GM23338 (cell line): Measurements from ENCODE around the gene SCAMP5. TPM values are rescaled to one million over a fixed set of nuclear protein-coding genes. Genes with fewer than 3 reads are reported as not detected.

Experiments used
- ATAC-seq: fragments of 200-7000 bp; cut with Tn5 transposase; 3 replicates; pipeline ENCODE4 v1.9.1; 2020
- DNase-seq: peaks from one replicate; pipeline ENCODE4 v3.0.0-alpha.2; 2015; ENCODE audit warnings: low spot score
- H2AFZ ChIP-seq: fragments of 200-600 bp; sonication (generic); 2 replicates; pipeline ENCODE4 v1.8.0; 2016; ENCODE audit warnings: antibody characterized with exemption, mild to moderate bottlenecking, moderate library complexity
- H3F3A ChIP-seq: fragments of 200-600 bp; sonication (generic); replicated peaks from 2 replicates; pipeline ENCODE4 v1.8.0; 2017; ENCODE audit warnings: antibody characterized with exemption, mixed run types, low read depth
- H3K27ac ChIP-seq: fragments of 200-600 bp; sonication (generic); 2 replicates; pipeline ENCODE4 v1.6.1; 2016; ENCODE audit warnings: low read depth
- H3K27me3 ChIP-seq: fragments of 200-600 bp; sonication (generic); 2 replicates; pipeline ENCODE4 v1.8.0; 2016; ENCODE audit warnings: mild to moderate bottlenecking, mixed run types, moderate library complexity; ENCODE audit not compliant: insufficient read depth
- H3K36me3 ChIP-seq: fragments of 200-600 bp; sonication (generic); 2 replicates; pipeline ENCODE4 v1.8.0; 2016; ENCODE audit warnings: mild to moderate bottlenecking; ENCODE audit not compliant: insufficient read depth
- H3K4me1 ChIP-seq: fragments of 200-600 bp; sonication (generic); 2 replicates; pipeline ENCODE4 v1.8.0; 2016; ENCODE audit warnings: mild to moderate bottlenecking, moderate library complexity; ENCODE audit not compliant: insufficient read depth
- H3K4me2 ChIP-seq: fragments of 200-600 bp; sonication (generic); 2 replicates; pipeline ENCODE4 v1.7.1; 2017; ENCODE audit warnings: mixed run types
- H3K4me3 ChIP-seq: fragments of 200-600 bp; sonication (generic); 2 replicates; pipeline ENCODE4 v1.6.1; 2016; ENCODE audit warnings: mixed run types
- H3K79me2 ChIP-seq: fragments of 200-600 bp; sonication (generic); replicated peaks from 2 replicates; pipeline ENCODE4 v1.8.0; 2017; ENCODE audit warnings: mild to moderate bottlenecking; ENCODE audit not compliant: insufficient read depth
- H3K9me2 ChIP-seq: fragments of 200-600 bp; sonication (generic); 2 replicates; pipeline ENCODE4 v1.8.0; 2017; ENCODE audit not compliant: insufficient read depth
- H4K20me1 ChIP-seq: fragments of 200-600 bp; sonication (generic); replicated peaks from 2 replicates; pipeline ENCODE4 v1.8.0; 2017; ENCODE audit warnings: mild to moderate bottlenecking; ENCODE audit not compliant: insufficient read depth
- H3K27ac Mint-ChIP-seq: 2 replicates; pipeline ENCODE4 v1.8.0; 2020; ENCODE audit warnings: inconsistent platforms, mild to moderate bottlenecking, moderate library complexity, mixed read lengths
- H3K27me3 Mint-ChIP-seq: 3 replicates; pipeline ENCODE4 v1.8.0; 2022; ENCODE audit warnings: low read depth, mild to moderate bottlenecking, moderate library complexity, mixed read lengths, inconsistent platforms; ENCODE audit not compliant: insufficient read depth, poor library complexity
- H3K36me3 Mint-ChIP-seq: 3 replicates; pipeline ENCODE4 v1.8.0; 2021; ENCODE audit warnings: low read depth, mild to moderate bottlenecking, inconsistent platforms, moderate library complexity, mixed read lengths
- H3K4me1 Mint-ChIP-seq: 3 replicates; pipeline ENCODE4 v1.8.0; 2020; ENCODE audit warnings: mild to moderate bottlenecking, inconsistent platforms, mixed read lengths
- H3K4me3 Mint-ChIP-seq: 3 replicates; pipeline ENCODE4 v1.8.0; 2021; ENCODE audit warnings: moderate library complexity, mild to moderate bottlenecking, inconsistent platforms, mixed read lengths
- H3K9me3 Mint-ChIP-seq: 3 replicates; pipeline ENCODE4 v1.8.0; 2020; ENCODE audit warnings: moderate library complexity, mild to moderate bottlenecking, inconsistent platforms, mixed read lengths
- EZH2 ChIP-seq: fragments of 200-600 bp; sonication (generic); IDR thresholded peaks from one replicate; pipeline ENCODE4 v1.8.0; 2017; ENCODE audit warnings: antibody characterized with exemption, mild to moderate bottlenecking, low read depth; ENCODE audit not compliant: unreplicated experiment
- EZH2phosphoT487 ChIP-seq: fragments of 200-600 bp; sonication (generic); IDR thresholded peaks from one replicate; pipeline ENCODE4 v1.8.1; 2018; ENCODE audit warnings: antibody characterized with exemption; ENCODE audit not compliant: unreplicated experiment
- JUNB ChIP-seq: IDR thresholded peaks from one replicate; pipeline ENCODE4 v1.6.1; 2016; ENCODE audit warnings: antibody characterized with exemption; ENCODE audit not compliant: unreplicated experiment
- NANOG ChIP-seq: IDR thresholded peaks from 2 replicates; pipeline ENCODE4 v1.6.1; 2016; ENCODE audit warnings: antibody characterized with exemption, borderline replicate concordance
- ZNF331 ChIP-seq: fragments of 250-450 bp; sonication (Bioruptor Pico); IDR thresholded peaks from 2 replicates; pipeline ENCODE4 v1.5.0; 2020; ENCODE audit warnings: low read depth, mild to moderate bottlenecking, moderate library complexity
- polyA plus RNA-seq: library from polyadenylated mRNA; unstranded; fragments of >200 nt; fragmentation: Nextera tagmentation; extraction: Ambion mirVana; gene quantifications from 2 replicates; pipeline ENCODE4 v1.2.1, GENCODE V29; 2016
- total RNA-seq: library from RNA; depleted of rRNA; stranded (reverse); fragments of >200 nt; shearing (Covaris generic); gene quantifications from 2 replicates; pipeline ENCODE4 v1.2.3, GENCODE V29; 2014
- TF ChIP-seq, protein P1 (sequence below): fragments of 250-450 bp; sonication (Bioruptor Pico); IDR thresholded peaks from 2 replicates; pipeline ENCODE4 v1.5.0; 2020; ENCODE audit warnings: mild to moderate bottlenecking, moderate library complexity
- TF ChIP-seq, protein P2 (sequence below), 2 experiments: fragments of 200-600 bp in 1 of 2; sonication (generic) in 1 of 2; conservative IDR thresholded peaks; 2 replicates each; pipeline versions ENCODE4 v1.5.1 to v1.6.1; 2016 to 2017; ENCODE audit warnings: antibody characterized with exemption in 2 of 2, low read depth in 2 of 2, mild to moderate bottlenecking in 2 of 2, moderate library complexity in 1 of 2
- TF ChIP-seq, protein P3 (sequence below): IDR thresholded peaks from 2 replicates; pipeline ENCODE4 v1.6.1; 2016; ENCODE audit warnings: antibody characterized with exemption

Gene SCAMP5
- total and polyA plus RNA-seq, 2 experiments from 2014 or later, result 12.8 to 43.3 TPM

DNA sequence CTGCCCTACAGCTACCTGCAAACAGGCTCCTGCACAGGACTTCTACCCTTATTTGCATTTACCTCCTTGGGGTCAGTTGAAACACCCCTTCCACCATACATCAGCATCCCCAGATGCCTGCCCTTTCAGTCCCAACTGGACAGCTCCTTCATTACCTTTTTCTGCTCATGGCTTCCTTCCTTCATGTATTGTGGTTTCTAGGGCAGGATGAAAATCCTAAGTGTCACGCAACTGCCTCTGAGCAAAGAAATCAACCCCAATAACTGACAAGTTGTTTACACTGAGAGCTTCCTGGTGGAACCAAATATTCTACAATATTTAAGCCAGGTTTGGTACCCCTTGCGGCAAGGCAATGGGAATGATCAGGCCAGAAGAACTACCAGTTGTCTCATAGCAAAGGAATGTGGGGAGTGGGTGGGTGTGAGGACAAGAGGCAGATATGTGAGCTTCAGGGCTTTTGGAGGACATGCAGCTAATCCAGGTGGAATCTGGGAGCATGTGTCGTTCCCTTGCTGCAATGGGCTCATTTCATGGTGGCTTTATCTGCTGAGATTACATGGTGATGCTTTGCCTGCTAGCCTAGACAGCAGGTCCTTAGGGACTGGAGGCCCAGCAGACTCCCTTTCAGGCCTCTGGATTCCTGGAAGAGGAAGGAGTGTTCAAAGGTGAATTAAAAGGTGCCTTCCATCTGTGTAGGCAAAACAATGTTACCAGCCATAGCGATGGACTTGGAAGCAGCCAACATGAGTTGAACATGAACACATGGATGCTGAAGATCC is 63.0 kb downstream of the SCAMP5 start:
- TF ChIP-seq, protein P1, sequence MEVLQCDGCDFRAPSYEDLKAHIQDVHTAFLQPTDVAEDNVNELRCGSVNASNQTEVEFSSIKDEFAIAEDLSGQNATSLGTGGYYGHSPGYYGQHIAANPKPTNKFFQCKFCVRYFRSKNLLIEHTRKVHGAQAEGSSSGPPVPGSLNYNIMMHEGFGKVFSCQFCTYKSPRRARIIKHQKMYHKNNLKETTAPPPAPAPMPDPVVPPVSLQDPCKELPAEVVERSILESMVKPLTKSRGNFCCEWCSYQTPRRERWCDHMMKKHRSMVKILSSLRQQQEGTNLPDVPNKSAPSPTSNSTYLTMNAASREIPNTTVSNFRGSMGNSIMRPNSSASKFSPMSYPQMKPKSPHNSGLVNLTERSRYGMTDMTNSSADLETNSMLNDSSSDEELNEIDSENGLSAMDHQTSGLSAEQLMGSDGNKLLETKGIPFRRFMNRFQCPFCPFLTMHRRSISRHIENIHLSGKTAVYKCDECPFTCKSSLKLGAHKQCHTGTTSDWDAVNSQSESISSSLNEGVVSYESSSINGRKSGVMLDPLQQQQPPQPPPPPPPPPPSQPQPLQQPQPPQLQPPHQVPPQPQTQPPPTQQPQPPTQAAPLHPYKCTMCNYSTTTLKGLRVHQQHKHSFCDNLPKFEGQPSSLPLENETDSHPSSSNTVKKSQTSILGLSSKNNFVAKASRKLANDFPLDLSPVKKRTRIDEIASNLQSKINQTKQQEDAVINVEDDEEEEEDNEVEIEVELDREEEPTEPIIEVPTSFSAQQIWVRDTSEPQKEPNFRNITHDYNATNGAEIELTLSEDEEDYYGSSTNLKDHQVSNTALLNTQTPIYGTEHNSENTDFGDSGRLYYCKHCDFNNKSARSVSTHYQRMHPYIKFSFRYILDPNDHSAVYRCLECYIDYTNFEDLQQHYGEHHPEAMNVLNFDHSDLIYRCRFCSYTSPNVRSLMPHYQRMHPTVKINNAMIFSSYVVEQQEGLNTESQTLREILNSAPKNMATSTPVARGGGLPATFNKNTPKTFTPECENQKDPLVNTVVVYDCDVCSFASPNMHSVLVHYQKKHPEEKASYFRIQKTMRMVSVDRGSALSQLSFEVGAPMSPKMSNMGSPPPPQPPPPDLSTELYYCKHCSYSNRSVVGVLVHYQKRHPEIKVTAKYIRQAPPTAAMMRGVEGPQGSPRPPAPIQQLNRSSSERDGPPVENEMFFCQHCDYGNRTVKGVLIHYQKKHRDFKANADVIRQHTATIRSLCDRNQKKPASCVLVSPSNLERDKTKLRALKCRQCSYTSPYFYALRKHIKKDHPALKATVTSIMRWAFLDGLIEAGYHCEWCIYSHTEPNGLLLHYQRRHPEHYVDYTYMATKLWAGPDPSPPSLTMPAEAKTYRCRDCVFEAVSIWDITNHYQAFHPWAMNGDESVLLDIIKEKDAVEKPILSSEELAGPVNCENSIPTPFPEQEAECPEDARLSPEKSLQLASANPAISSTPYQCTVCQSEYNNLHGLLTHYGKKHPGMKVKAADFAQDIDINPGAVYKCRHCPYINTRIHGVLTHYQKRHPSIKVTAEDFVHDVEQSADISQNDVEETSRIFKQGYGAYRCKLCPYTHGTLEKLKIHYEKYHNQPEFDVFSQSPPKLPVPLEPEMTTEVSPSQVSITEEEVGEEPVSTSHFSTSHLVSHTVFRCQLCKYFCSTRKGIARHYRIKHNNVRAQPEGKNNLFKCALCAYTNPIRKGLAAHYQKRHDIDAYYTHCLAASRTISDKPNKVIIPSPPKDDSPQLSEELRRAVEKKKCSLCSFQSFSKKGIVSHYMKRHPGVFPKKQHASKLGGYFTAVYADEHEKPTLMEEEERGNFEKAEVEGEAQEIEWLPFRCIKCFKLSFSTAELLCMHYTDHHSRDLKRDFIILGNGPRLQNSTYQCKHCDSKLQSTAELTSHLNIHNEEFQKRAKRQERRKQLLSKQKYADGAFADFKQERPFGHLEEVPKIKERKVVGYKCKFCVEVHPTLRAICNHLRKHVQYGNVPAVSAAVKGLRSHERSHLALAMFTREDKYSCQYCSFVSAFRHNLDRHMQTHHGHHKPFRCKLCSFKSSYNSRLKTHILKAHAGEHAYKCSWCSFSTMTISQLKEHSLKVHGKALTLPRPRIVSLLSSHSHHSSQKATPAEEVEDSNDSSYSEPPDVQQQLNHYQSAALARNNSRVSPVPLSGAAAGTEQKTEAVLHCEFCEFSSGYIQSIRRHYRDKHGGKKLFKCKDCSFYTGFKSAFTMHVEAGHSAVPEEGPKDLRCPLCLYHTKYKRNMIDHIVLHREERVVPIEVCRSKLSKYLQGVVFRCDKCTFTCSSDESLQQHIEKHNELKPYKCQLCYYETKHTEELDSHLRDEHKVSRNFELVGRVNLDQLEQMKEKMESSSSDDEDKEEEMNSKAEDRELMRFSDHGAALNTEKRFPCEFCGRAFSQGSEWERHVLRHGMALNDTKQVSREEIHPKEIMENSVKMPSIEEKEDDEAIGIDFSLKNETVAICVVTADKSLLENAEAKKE (CRISPR knock-in tag), result no peak
- TF ChIP-seq, protein P2, sequence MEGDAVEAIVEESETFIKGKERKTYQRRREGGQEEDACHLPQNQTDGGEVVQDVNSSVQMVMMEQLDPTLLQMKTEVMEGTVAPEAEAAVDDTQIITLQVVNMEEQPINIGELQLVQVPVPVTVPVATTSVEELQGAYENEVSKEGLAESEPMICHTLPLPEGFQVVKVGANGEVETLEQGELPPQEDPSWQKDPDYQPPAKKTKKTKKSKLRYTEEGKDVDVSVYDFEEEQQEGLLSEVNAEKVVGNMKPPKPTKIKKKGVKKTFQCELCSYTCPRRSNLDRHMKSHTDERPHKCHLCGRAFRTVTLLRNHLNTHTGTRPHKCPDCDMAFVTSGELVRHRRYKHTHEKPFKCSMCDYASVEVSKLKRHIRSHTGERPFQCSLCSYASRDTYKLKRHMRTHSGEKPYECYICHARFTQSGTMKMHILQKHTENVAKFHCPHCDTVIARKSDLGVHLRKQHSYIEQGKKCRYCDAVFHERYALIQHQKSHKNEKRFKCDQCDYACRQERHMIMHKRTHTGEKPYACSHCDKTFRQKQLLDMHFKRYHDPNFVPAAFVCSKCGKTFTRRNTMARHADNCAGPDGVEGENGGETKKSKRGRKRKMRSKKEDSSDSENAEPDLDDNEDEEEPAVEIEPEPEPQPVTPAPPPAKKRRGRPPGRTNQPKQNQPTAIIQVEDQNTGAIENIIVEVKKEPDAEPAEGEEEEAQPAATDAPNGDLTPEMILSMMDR (conservative IDR thresholded peaks at IDR 0.05; ENCODE audit: low read depth in 2 of 2), result no peak
- no peak for TF ChIP-seq ZNF331 (CRISPR knock-in tag)
- TF ChIP-seq, protein P3, sequence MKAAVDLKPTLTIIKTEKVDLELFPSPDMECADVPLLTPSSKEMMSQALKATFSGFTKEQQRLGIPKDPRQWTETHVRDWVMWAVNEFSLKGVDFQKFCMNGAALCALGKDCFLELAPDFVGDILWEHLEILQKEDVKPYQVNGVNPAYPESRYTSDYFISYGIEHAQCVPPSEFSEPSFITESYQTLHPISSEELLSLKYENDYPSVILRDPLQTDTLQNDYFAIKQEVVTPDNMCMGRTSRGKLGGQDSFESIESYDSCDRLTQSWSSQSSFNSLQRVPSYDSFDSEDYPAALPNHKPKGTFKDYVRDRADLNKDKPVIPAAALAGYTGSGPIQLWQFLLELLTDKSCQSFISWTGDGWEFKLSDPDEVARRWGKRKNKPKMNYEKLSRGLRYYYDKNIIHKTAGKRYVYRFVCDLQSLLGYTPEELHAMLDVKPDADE, result no peak
- TF ChIP-seq NANOG, result no peak
- TF ChIP-seq EZH2phosphoT487, result no peak
- no peak for TF ChIP-seq EZH2
- no peak for TF ChIP-seq JUNB
- Mint-ChIP-seq H3K9me3 (no peaks in the 10 kb centered on the region), H3K4me3 (no peak overlapping the region), H3K27ac (no peak overlapping the region), H3K4me1 (no peaks in the 10 kb centered on the region), H3K27me3 (peaks cover 6% of the 10 kb centered on the region), H3K36me3 (no peaks in the 10 kb centered on the region)
- peak; percentile 39; the same call in 1 of the 3 replicates for ATAC-seq
- no peak overlapping the region for H3K4me2 ChIP-seq
- no peaks in the 10 kb centered on the region for H3K79me2 ChIP-seq
- no peak overlapping the region for H3K4me3 ChIP-seq
- H3K27me3 ChIP-seq, result no peaks in the 10 kb centered on the region
- no peaks in the 10 kb centered on the region for H3K4me1 ChIP-seq
- H3F3A ChIP-seq, result no peaks in the 10 kb centered on the region
- no peak overlapping the region for H2AFZ ChIP-seq
- no peaks in the 10 kb centered on the region for H3K36me3 ChIP-seq
- H4K20me1 ChIP-seq, result no peaks in the 10 kb centered on the region
- DNase-seq, result peak; percentile 17
- H3K9me2 ChIP-seq, result no peaks in the 10 kb centered on the region
- H3K27ac ChIP-seq, result no peak overlapping the region
